HG03060 (cell line): Measurements from ENCODE around the gene APOO.
"Not testable (repeated sequence)": the region's sequence is repeated elsewhere in the genome, so short reads cannot be mapped to it uniquely, and the experiment has no call there.

Experiments used
- ATAC-seq: cut with Tn5 transposase; IDR thresholded peaks from one replicate; pipeline ENCODE4 v1.9.1; 2021; ENCODE audit warnings: low read depth, moderate number of reproducible peaks; ENCODE audit not compliant: unreplicated experiment

Gene APOO

DNA sequence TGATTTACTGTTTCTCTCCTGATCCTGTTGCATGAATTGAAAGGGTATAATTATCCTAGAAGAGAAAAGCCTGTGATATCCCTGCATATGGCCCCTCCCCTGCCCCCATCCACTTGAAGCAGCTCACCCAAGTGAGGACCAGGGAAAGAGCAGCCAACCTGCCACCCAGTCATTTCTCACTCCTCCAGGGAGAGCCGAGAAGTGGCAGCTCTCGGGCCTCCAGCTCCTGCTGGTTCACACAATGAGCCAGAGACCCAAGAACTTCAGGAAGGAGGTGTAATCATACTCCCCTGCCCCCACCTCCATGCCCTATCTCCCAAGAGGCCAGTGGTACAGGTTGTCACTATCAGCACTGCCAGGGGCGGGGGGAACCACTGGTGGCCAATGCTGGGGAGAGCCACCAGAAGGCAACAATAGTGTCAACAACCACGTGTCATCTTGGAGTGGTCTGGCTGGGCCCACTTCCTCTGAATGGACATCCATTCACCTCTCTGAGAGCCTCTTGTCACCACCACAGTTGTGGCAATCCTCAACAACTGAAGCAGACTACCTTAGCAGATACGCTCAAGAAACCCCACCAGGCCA is 42.9 kb downstream of the APOO start:
- ATAC-seq: no peak

- not testable (repeated sequence) for ATAC-seq
These were observed 45.8 kb downstream of the APOO start for GRCh38 chrX:23861952-23862351.

DNA sequence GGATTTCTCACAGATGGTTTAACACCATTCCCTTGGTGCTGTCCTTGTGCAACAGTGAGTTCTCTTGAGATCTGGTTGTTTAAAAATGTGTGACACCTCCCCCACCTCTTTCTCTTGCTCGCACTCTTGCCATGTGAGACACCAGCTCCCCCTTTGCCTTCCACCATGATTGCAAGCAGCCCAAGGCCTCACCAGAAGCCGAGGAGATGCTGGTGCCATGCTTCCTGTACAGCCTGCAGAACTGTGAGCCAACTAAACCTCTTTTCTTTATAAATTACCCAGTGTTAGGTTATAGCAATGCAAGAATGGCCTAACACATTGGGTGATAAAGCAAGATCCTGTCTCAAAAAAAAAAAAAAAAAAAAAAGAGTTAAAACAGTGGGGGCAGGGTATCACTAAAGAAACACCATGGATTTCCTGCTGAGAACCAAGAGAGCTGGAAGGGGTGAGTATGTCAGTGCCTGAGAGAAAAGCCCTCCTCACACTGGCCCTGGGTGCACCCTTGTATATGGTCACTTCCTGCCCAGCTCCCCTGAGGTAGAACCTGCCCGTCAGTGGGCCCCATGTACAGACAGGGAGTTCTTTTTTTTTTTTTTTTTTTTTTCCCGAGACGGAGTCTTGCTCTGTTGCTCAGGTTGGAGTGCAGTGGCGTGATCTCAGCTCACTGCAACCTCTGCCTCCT is 46.4 kb downstream of the APOO start:
- ATAC-seq: no peak

DNA sequence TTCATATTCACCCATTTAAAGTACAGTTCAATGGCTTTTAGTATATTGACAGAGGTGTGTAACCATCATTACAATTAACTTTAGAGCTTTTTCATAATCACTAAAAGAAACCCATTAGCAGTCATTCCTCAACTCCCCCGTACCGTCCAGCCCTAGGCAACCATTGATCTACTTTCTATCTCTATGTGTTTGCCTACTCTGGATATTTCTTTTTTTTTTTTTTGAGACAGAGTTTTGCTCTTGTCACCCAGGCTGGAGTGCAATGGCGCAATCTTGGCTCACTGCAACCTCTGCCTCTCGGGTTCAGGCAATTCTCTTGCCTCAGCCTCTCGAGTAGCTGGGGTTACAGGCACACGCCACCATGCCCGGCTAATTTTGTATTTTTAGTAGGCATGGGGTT is 48.5 kb downstream of the APOO start:
- not testable (repeated sequence) for ATAC-seq

GRCh38 chrX:23857935-23858334 is 49.8 kb downstream of the APOO start:
- ATAC-seq: no peak

- ATAC-seq: no peak
These were observed 50.4 kb downstream of the APOO start for GRCh38 chrX:23857363-23857762.

- no peak for ATAC-seq
These were observed 52.2 kb downstream of the APOO start for GRCh38 chrX:23855569-23855968.

DNA sequence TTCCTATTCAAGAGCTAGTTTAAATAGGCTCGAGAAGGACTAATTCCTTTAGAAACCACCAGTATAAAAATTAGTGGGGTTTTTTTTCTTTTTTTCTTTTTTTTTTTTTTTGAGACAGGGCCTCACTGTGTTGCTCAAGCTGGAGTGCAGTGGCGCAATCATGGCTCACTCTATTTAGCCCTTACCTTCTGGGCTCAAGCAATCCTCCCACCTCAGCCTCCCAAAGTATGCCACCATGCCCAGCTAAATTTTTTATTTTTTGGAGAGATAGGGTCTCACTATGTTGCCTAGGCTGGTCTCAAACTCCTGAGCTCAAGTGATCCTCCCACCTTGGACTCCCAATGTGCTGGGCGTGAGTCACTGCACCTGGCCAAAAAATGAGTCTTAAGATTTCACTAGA is 52.8 kb downstream of the APOO start:
- no peak for ATAC-seq

DNA sequence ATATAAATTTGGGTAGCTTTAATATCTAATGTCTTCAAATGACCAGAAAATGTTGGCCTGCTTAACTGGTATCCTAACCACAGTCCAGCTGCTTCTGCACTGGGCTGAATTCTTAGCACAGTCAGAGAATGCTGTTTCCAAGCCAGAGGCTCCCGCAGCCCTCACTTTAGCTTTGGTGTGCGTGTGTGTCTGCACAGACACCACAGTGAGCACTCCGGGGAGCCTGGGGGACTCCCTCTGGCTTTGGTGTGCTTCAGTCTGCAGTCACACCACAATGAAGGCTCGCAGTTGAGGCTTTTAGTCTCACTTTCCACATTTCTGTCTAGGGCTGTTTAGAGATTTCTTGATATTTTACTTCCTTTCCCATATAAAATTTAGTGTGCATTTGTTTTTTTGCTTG is 53.6 kb downstream of the APOO start:
- no peak for ATAC-seq

GRCh38 chrX:23851544-23851943 is 56.2 kb downstream of the APOO start:
- no peak for ATAC-seq

GRCh38 chrX:23849241-23849640 is 58.5 kb downstream of the APOO start:
- no peak for ATAC-seq

DNA sequence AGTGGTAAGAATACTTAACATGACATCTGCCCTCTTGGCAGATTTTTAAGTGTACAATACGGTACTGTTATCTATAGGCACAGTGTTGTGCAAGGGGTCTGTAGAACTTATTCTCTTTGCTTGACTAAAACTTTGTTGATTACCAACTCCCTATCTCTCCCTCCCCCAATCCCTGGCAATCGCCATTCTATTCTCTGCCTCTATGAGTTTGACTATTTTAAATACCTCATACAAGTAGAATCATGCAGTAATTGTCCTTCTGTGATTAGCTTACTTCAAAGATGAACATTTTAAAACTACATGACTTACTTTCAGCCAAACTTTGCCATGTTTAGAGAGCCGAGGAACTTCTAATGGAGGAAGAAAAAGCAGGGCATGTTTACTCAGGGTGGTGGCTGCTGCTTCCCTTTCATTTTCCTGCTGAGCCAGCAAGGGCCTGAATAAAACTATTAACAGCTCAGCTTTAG is 62.4 kb downstream of the APOO start:
- no peak for ATAC-seq

- no peak for ATAC-seq
These were observed 63.1 kb downstream of the APOO start for GRCh38 chrX:23844502-23845138.

DNA sequence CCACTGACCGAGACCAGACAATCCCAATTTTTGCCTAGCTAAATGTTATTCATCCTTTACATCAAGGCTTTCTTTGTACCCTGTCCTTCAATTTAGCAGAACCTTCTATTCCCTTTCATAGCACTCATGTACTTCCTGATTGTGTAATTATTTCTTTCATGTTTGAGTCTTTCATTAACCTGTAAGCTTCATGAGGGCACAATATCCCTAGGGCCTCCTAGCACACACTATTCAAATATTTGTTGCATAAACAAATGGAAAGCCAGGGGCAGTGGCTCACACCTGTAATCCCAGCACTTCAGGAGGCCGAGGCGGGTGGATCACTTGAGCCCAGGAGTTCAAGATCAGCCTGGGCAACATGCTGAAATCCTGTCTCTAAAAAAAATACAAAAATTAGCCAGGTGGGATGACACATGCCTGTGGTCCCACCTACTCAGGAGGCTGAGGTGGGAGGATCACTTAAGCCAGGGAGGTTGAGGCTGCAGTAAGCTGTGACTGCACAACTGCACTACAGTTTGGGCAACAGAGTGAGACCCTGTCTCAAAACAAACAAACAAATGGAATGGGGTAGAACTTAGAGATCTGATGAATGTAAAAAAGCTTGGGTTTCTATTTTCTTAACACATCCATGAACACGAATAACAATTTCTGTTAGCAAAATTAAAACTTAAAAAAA is 65.8 kb downstream of the APOO start:
- no peak for ATAC-seq

DNA sequence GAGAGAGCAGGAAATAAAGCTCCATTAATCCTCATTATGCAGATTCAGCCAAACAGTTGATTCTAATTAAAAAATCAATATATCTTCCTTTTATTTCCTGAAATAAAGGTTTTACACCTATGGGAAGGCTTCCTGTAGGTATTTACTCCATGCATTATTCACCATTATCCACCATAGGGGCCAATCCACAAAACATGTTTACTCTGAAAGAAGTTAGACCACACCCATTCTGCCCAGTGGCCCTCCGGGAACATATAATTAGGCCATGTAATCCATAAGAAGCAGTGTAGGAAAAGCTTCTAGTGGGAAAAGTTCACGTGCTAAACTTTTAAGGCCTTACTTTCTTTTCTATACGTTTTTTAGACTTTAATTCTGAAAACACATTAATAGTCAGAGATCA is 67.1 kb downstream of the APOO start:
- no peak for ATAC-seq

GRCh38 chrX:23838953-23839352 is 68.8 kb downstream of the APOO start:
- ATAC-seq: no peak

DNA sequence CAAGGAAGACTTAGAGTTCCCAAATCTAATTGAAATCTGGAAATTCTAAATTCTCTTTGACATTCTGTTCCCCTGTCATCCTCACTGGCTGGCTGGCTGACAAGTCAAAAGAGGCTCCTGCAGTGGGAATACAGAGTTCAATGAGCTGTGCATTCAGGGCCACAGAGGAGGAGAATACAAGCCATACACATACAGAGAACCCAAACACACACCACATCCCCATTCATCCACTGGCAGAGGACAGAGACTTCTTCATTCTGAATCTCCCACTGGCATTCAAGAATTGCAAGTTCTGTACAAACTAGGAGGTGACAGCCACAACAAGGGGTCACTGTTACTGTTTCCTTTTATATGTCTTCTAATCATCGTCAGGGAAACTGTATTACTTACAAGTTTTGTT is 75.0 kb downstream of the APOO start:
- no peak for ATAC-seq

DNA sequence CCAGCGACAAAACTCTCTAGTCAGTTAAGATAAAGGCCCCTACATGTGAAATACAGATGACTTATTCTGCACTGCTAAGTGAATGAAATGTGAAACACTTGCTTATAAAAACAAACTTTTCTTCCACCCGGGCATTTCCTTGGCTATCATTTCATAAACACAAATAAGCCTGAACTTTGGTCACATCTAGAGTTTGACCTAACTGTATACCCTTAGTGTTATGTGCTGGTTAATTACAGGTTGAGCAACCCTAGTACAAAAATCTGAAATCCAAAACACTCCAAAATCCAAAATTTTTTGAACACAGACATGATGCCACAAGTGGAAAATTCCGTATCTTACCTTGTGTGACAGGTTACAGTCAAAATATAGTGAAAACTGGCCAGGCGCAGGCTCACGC is 78.9 kb downstream of the APOO start:
- ATAC-seq: no peak

DNA sequence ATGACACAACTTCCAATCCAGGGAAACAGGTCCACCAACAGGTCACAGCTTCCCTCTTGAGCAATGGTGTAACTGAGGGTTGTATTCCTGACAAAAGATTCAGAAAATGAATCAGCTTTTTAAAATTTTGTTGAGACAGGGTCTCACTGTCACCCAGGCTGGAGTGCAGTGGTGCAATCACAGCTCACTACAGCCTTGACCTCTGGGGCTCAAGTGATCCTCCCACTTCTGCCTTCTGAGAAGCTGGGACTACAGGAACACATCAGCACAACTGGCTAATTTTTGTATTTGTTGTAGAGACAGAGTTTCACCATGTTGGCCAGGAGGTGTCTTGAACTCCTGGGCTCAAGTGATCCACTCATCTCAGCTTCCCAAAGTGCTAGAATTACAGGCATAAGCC is 81.1 kb downstream of the APOO start:
- ATAC-seq: no peak

- ATAC-seq: no peak
These were observed 81.5 kb downstream of the APOO start for GRCh38 chrX:23826216-23826615.

GRCh38 chrX:23825675-23826074 is 82.1 kb downstream of the APOO start:
- no peak for ATAC-seq
